ENCODE results near the gene ASTN1. TPM values are rescaled to one million over a fixed set of nuclear protein-coding genes. Genes with fewer than 3 reads are reported as not detected.
A peak's percentile ranks its signal among the peaks of the same experiment; 100 is the strongest.

Gene ASTN1
- polyA plus RNA-seq, 4 donors = 1.7 to 2.0 (median 1.8) TPM

- peak in 3 of 4 donors; percentile 33 to 52 (median 45) for DNase-seq (ENCODE audit: low read depth in 4 of 4, low spot score in 3 of 4)
Observed at GRCh38 chr1:176996456-176997090, 167.9 kb downstream of the ASTN1 start.

DNA sequence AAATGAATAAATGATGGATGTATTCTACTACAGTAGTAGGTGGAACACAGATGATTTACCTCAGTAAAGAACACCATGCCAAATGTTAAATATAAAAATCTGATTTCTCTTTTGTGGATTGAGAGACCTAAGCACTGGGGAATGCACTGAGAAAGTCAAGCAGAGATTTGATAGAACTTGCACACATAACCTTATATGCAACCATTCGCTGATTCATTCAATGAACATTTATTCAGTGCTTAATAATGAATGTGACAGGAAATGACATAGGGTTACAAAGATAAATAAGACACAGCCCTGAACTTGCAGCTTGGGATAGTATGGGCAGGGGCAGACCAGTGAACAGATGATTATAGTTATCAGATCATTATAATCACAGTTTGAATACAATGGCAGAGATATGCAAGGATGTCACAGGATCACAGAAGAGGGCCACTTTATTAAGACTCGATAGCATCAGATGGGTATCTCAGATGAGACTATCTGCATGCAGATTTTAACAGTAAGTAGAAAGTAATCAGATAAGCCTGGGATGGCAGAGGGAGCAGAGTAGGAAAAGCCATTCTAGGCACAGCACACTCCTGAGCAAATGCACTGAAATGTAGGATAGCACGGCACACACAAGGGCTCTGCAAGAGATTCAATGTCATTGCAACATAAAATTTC lies 169.4 kb downstream of the ASTN1 start:
- DNase-seq (ENCODE audit: low read depth in 4 of 4, low spot score in 3 of 4) = no peak

GRCh38 chr1:176993587-176993986 lies 170.9 kb downstream of the ASTN1 start:
- DNase-seq (ENCODE audit: low read depth in 4 of 4, low spot score in 3 of 4) = no peak

GRCh38 chr1:176989754-176990153 lies 174.8 kb downstream of the ASTN1 start:
- DNase-seq (ENCODE audit: low read depth in 4 of 4, low spot score in 3 of 4) = no peak

- DNase-seq (ENCODE audit: low read depth in 4 of 4, low spot score in 3 of 4) = no peak
Observed at GRCh38 chr1:176989023-176989422, 175.5 kb downstream of the ASTN1 start.

DNA sequence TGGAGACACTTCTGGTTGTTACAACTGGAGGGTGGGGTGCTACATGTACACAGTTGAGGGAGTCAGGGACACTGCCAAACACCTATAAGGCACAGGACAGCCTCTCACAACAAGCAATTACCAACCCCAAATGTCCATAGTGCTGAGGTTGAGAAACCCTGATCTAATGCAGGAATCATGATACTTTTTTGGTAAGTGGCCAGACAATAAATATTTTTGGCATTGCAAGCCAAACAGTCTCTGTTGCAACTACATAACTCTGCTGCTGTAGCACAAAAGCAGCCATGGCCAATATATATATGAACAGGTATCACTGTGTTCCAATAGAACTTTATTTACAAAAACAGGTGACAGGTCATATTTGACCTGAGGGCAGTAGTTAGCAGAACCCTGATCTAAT lies 177.5 kb downstream of the ASTN1 start:
- DNase-seq (ENCODE audit: low read depth in 4 of 4, low spot score in 3 of 4) = no peak

- DNase-seq (ENCODE audit: low read depth in 4 of 4, low spot score in 3 of 4) = no peak
Observed at GRCh38 chr1:176983731-176984130, 180.8 kb downstream of the ASTN1 start.

- no peak for DNase-seq (ENCODE audit: low read depth in 4 of 4, low spot score in 3 of 4)
Observed at GRCh38 chr1:176976771-176977170, 187.7 kb downstream of the ASTN1 start.

- no peak for DNase-seq (ENCODE audit: low read depth in 4 of 4, low spot score in 3 of 4)
Observed at GRCh38 chr1:176976225-176976624, 188.3 kb downstream of the ASTN1 start.

DNA sequence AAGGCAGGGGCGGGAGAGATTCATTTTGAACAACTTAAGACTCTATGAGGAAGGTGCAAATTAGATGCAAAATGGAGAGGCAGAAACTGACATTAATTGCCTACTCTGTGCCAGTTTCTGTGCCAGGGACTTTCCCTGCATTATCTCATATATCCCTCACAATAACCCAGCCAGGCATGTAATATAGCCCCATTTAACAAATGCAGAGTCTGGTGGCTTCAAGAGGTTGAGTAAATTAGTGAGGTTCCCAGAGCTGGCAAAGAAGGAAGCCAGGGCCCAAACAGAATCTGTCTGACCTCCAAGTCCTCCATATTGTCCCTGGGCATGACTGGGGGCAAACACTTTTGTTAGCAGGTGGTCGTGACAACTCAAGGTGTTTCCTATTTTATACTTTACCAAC lies 199.8 kb downstream of the ASTN1 start:
- DNase-seq (ENCODE audit: low read depth in 4 of 4, low spot score in 3 of 4) = no peak

- no peak for DNase-seq (ENCODE audit: low read depth in 4 of 4, low spot score in 3 of 4)
Observed at GRCh38 chr1:176963181-176963580, 201.3 kb downstream of the ASTN1 start.

DNA sequence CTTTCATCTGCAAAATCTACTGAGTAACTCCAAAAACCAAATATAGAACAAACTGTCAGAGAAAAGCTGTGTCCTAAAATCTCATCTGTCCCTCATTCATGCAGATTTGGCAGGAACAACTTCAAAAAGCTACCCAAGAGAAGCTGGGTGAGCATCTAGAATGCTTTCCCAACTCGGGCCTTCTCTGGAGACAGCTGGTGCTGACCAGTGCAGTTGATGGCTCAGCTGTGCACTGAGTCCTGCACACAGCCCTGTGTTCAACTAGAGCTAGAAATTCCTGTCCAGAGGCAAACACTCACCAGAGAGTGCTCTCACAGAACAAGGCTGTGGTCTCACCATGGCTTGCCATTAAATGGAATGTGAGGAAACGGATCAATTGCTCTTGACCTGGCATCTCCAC lies 202.8 kb downstream of the ASTN1 start:
- no peak for DNase-seq (ENCODE audit: low read depth in 4 of 4, low spot score in 3 of 4)

DNA sequence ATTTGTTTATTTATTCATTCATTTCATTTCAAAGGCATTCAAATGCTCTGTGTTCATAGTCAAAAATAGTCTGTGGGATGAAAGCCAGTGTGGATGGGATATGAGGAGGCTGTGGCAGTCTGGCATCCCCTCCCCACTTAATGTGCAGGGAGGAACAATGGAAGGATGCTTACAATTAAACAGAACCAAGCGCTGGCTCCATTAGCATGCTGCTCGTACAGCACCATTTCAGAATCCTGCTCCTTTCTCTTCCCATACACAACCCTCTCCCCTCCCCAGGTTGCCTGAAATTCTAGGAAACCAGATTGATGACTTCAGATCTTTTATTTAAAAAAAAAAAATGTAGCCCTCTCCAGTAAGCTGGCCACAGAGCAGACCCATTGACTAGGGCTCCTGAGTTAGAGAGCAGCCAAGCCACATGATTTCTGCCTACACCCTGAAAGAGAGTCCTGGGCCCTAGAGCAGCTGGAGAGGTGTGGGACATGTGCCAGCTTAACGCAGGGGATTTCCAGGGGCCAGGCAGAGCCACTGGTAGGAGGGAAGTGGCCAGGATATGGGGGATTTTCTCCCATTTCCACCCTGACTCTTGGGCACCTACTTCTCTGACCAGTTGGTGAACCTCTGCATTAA lies 205.2 kb downstream of the ASTN1 start:
- no peak for DNase-seq (ENCODE audit: low read depth in 4 of 4, low spot score in 3 of 4)

GRCh38 chr1:176957603-176958002 lies 206.9 kb downstream of the ASTN1 start:
- DNase-seq (ENCODE audit: low read depth in 4 of 4, low spot score in 3 of 4) = no peak

DNA sequence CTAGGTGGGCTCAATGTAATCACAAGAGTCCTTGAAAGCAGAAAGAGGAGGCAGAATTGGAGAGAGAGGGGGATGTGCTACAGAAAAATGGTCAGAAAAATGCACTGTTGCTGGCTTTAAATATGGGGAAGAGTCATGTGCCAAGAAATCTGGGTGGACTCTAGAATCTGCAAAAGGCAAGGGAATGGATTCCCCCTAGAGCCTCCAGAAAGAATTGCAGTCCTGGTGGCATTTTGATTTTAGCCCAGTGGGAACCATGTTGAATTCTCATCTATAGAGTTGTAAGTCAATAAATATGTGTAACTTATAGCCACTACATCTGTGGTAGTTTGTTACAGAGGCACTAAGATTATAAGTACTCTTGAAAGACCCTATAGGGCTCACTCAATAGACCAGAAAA lies 210.3 kb downstream of the ASTN1 start:
- DNase-seq (ENCODE audit: low read depth in 4 of 4, low spot score in 3 of 4) = no peak

DNA sequence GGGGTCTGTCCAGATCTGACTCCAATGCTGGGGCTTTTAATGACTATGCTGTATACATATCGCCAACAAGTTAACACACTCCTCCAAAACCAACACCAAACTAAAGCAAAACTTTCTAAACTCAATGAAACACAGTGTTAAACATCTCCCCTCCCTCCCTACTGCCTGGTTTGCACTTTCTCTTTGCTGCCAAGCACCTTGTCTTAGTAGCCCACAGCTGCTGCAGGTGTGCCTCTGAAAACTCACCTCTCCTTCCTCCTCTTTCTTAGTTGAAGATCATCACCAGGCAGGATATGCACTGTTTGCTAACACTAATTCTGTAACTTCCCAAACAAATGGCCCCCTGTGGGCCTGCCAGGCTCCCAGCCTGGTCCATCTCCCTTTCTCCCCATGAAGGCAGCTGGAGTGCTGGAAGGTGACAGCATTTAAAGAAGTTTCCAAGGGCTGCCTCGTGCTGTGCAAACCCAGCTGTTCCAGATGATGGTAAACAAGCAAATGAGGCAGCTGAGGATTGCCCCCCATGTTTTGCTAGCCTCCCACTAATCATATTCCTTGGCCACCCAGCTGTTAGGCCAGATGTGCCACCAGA lies 213.7 kb downstream of the ASTN1 start:
- no peak for DNase-seq (ENCODE audit: low read depth in 4 of 4, low spot score in 3 of 4)

GRCh38 chr1:176949033-176949662 lies 215.4 kb downstream of the ASTN1 start:
- DNase-seq (ENCODE audit: low read depth in 4 of 4, low spot score in 3 of 4) = peak; percentile 16 to 25 (median 20)

DNA sequence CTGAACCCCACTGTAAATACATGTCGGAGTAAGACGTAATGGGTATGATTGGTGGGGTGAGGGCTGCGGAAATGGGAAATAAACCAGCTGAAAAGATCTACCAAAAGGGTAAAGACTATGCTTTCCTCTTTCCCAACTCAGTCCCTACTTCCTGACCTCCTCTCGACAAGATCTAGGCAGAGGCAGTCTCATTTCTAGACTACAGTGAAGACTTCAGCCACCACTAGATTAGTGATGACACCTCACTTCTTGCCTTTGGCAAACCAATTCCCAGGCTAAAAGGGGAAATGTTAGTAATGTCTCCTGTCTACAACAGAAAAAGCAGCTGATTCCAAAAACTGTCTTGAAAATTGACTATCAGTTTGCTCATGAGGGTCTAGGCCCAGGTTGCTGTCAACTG lies 219.9 kb downstream of the ASTN1 start:
- DNase-seq (ENCODE audit: low read depth in 4 of 4, low spot score in 3 of 4) = no peak

DNA sequence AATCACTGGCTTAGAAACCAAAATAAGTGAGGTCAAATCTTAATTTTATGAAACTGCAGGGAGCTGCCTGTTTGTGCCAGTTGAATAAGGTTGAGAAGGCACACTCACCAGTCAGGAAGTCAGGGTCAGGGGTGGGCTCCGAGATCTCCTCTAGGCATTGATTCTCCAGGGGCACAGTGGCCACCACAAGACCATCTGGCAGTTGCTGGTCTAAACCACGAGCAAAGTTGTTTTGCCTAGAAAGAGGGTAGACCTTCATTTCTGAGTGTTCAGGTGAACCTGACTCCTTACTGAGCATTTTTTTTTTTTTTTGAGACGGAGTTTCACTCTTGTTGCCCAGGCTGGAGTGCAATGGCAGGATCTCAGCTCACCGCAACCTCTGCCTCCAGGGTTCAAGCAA lies 220.7 kb downstream of the ASTN1 start:
- no peak for DNase-seq (ENCODE audit: low read depth in 4 of 4, low spot score in 3 of 4)

DNA sequence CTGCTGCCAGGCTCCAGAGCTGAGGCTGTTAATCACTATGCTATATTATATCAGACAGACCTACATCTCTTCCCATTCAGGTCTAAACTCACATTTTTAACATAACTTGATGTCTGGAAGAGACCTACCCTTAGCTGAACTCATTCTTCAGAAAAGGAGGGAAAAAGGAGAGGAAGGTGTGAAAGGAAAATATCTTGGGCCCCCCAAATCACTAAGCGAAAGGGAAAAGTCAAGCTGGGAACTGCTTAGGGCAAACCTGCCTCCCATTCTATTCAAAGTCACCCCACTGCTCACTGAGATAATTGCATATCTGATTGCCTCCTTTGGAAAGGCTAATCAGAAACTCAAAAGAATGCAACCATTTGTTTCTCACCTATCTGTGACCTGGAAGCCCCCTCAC lies 222.2 kb downstream of the ASTN1 start:
- DNase-seq (ENCODE audit: low read depth in 4 of 4, low spot score in 3 of 4) = no peak

DNA sequence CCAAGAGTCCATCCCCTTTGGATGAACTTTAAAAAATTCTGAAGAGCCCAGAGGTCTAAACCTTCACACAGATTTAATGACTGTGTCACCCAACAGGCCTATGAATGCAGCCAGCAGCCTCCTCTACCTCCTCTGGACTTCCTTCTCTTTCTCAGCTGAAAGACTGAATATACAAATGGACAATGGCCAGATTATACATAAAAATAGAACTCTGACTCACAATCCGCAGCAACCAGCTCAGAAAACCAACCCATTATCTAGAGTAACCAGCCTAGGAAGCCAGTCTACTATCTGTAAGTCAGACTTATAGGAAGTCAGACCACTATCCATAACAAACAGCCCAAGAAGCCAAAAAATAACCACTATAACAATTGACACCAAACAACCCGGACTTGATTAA lies 224.5 kb downstream of the ASTN1 start:
- no peak for DNase-seq (ENCODE audit: low read depth in 4 of 4, low spot score in 3 of 4)

All from right renal pelvis (tissue), 4 donors.